Spleen (tissue), 7 donors: Measurements from ENCODE around the gene CA5B.

Experiments
- CTCF ChIP-seq, 11 experiments: fragments of 200-600 bp in 7 of 11; fragments of 450-650 bp in 4 of 11; sonication (generic) in 4 of 11; IDR thresholded peaks in 8 of 11; conservative IDR thresholded peaks in 3 of 11; 1 replicate in 7 of 11; 2 replicates in 4 of 11; pipeline versions ENCODE4 v1.4.0 to v1.8.0; 2016 to 2021; ENCODE audit warnings: antibody characterized with exemption in 11 of 11, inconsistent platforms in 4 of 11, mild to moderate bottlenecking in 1 of 11
- POLR2A ChIP-seq, 3 donors: fragments of 450-650 bp; IDR thresholded peaks; one replicate each; pipeline ENCODE4 v1.5.1; 2017; ENCODE audit warnings: antibody characterized with exemption in 3 of 3, mild to moderate bottlenecking in 1 of 3
- donor health status: DM: no; HTN: no; CAD: no; lungs with moderate emphysema.
- donor health status: DM: no; HTN: no; CAD: no.
- donor health status: DM: no; HTN: no; CAD: no.

GRCh38 chrX:15834827-15835595, 96.9 kb downstream of the CA5B start:
- TF ChIP-seq CTCF (IDR thresholded peaks at IDR 0.05 in 8 of 11, conservative IDR thresholded peaks at IDR 0.05 in 3 of 11), result no peak
- TF ChIP-seq POLR2A (IDR thresholded peaks at IDR 0.05), result no peak
